ENCODE data around the gene MAST1.

Gene MAST1

GRCh38 chr19:12838182-12838885 lies at the start of gene MAST1:
Gene MAST1 (plus strand): TSS chr19:12838515. CDS start chr19:12838573, 58 bp downstream.
- DNase-seq (ENCODE audit: low spot score) = peak; percentile 94
- TF ChIP-seq CTCF (IDR thresholded peaks at IDR 0.05; ENCODE audit: extremely low read depth, missing control alignments) = peak; percentile 88

- peak; percentile 86 for DNase-seq (ENCODE audit: low spot score)
- no peak for TF ChIP-seq CTCF (IDR thresholded peaks at IDR 0.05; ENCODE audit: extremely low read depth, missing control alignments)
Observed at GRCh38 chr19:12788682-12789097, 49.6 kb upstream of the MAST1 start.

- no peak for DNase-seq (ENCODE audit: low spot score)
- no peak for TF ChIP-seq CTCF (IDR thresholded peaks at IDR 0.05; ENCODE audit: extremely low read depth, missing control alignments)
Observed at GRCh38 chr19:12789098-12789903, 49.0 kb upstream of the MAST1 start.

- peak; percentile 98 for DNase-seq (ENCODE audit: low spot score)
Observed at GRCh38 chr19:12789904-12790619, 48.3 kb upstream of the MAST1 start.

GRCh38 chr19:12790628-12791344 lies 47.5 kb upstream of the MAST1 start:
- TF ChIP-seq CTCF (IDR thresholded peaks at IDR 0.05; ENCODE audit: extremely low read depth, missing control alignments) = no peak
- no peak for DNase-seq (ENCODE audit: low spot score)

More at GRCh38 chr19:12789904-12790619, 48.3 kb upstream of the MAST1 start:
- TF ChIP-seq CTCF (IDR thresholded peaks at IDR 0.05; ENCODE audit: extremely low read depth, missing control alignments) = no peak

GRCh38 chr19:12791345-12792050 lies 46.8 kb upstream of the MAST1 start, which contains the start of gene JUNB:
Gene JUNB (plus strand): TSS chr19:12791486. CDS start chr19:12791772, 286 bp downstream.
- no peak for TF ChIP-seq CTCF (IDR thresholded peaks at IDR 0.05; ENCODE audit: extremely low read depth, missing control alignments)

More at GRCh38 chr19:12791345-12792050, 46.8 kb upstream of the MAST1 start, which contains the start of gene JUNB:
- DNase-seq (ENCODE audit: low spot score) = peak; percentile 94
